GM12874 (cell line): Measurements from ENCODE around the gene ZSWIM5.

Experiments used
- TF ChIP-seq, protein P1 (sequence below): IDR thresholded peaks from 2 replicates; pipeline ENCODE4 v1.5.1; 2011; ENCODE audit warnings: low read depth, mild to moderate bottlenecking, control low read depth, low read length, moderate library complexity; ENCODE audit not compliant: insufficient read depth

ZSWIM5 gene

GRCh38 chr1:44995467-44996238 lies 210.8 kb downstream of the ZSWIM5 start:
- TF ChIP-seq, protein P1, sequence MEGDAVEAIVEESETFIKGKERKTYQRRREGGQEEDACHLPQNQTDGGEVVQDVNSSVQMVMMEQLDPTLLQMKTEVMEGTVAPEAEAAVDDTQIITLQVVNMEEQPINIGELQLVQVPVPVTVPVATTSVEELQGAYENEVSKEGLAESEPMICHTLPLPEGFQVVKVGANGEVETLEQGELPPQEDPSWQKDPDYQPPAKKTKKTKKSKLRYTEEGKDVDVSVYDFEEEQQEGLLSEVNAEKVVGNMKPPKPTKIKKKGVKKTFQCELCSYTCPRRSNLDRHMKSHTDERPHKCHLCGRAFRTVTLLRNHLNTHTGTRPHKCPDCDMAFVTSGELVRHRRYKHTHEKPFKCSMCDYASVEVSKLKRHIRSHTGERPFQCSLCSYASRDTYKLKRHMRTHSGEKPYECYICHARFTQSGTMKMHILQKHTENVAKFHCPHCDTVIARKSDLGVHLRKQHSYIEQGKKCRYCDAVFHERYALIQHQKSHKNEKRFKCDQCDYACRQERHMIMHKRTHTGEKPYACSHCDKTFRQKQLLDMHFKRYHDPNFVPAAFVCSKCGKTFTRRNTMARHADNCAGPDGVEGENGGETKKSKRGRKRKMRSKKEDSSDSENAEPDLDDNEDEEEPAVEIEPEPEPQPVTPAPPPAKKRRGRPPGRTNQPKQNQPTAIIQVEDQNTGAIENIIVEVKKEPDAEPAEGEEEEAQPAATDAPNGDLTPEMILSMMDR: no peak

DNA sequence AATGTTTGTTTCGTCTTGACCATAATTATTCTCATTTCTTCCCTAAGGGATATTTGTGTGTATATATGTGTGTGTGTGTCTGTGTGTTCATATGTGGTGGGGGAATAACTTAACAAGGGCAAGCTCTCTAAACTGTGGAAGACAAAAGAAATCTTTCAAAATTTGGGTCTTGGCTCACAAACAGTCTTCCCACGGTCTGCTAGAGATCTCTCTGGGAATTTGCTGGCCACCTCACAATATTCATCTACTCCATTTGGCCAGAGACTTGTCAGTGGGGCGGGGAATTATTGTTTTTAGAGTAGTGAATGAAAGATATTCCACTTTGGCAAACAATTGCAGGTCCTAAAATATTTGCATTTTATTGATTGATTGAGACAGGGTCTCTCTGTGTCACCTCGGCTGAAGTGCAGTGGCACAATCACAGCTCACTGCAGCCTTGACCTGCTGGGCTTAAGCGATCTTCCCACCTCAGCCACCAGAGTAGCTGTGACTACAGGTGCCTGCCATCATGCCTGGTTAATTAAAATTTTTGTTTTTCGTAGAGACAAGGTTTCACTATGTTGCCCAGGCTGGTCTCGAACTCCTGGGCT lies 212.0 kb downstream of the ZSWIM5 start:
- TF ChIP-seq, protein P1: no peak

DNA sequence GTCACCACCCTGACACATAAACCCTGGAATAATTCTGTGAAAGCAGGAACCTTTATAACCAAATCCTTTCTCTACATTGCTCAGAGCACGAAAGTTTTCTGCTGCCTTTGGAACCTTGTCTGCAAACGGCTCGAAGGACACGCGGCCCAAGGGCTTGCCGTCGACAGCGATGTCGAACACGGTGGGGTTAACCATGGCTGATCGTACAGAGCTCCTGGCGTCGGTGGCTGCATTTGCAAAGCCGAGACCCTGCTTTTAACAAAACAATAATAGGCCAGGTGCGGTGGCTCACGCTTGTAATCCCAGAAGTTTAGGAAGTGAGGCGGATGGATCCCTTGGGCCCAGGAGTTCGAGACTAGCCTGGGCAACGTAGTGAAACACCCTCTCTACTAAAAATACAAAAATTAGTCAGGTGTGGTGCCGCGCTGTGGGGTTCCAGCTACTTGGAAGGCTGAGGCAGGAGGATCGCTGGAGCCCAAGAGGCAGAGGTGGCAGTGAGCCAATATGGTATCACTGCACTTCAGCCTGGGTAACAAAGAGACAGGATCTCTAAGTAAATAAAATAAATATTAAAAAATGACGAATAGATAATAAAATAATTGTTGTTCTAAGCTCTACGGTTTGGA lies 217.8 kb downstream of the ZSWIM5 start:
- TF ChIP-seq, protein P1: no peak

- TF ChIP-seq, protein P1: no peak
Observed at GRCh38 chr1:44985747-44986359, 220.6 kb downstream of the ZSWIM5 start.

DNA sequence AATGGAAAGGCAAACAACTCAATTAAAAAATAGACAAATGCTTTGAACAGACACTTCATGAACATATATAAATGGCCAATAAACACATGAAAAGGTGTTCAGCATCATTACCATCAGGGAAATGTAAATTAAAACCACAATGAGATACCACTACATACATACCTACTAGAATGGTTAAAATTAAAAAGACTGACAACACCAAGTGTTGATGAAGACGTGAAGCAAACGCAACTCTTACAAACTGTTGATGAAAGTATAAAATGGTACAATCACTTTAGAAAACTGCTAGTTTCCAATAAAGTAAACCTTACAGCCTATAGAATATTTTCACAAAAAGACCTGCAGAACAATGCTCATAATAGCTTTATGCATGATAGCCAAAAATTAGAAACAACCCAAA lies 230.2 kb downstream of the ZSWIM5 start:
- TF ChIP-seq, protein P1: no peak

GRCh38 chr1:44973645-44974044 lies 232.8 kb downstream of the ZSWIM5 start:
- TF ChIP-seq, protein P1: no peak

GRCh38 chr1:44970317-44970716 lies 236.1 kb downstream of the ZSWIM5 start:
- TF ChIP-seq, protein P1: no peak
